HepG2 (cell line): Measurements from ENCODE around the gene GALNT10. TPM values are rescaled to one million over a fixed set of nuclear protein-coding genes. Genes with fewer than 3 reads are reported as not detected.

ENCODE experiments used
- ATAC-seq: fragments of 200-7000 bp; cut with Tn5 transposase; 3 replicates; pipeline ENCODE4 v1.9.1; 2020; ENCODE audit warnings: mild to moderate bottlenecking, moderate library complexity
- BruUV-seq: library from RNA; stranded (reverse); fragments of 400-500 nt; replicated peaks from 2 replicates; lab custom pipeline; 2021; lab: Mats Ljungman, UMichigan
- CTCF ChIA-PET: fragments of 300-600 bp; formaldehyde crosslinking; extraction: SDS; loops from one replicate; lab custom pipeline; 2021; ENCODE audit warnings: low total read pairs, inconsistent platforms, low intra/inter-chr PET ratio; lab: Yijun Ruan, JAX
- POLR2A ChIA-PET: fragments of 350-600 bp; sonication (Branson Sonifier 250); formaldehyde crosslinking; loops from one replicate; lab custom pipeline; 2020; ENCODE audit warnings: antibody characterized with exemption, inconsistent platforms; lab: Yijun Ruan, JAX
- DNase-seq: peaks from one replicate; pipeline ENCODE4 v3.0.0-alpha.2; 2015; ENCODE audit warnings: low spot score
- FAIRE-seq: peaks from 3 replicates; lab custom pipeline; 2011; peaks lifted over from hg19 to GRCh38; lab: Jason Lieb, UNC
- H2AFZ ChIP-seq: one replicate; pipeline ENCODE4 v1.6.1; 2011; ENCODE audit warnings: low read length, inconsistent platforms
- H3K27ac ChIP-seq: fragments of 300-600 bp; 3 replicates; pipeline ENCODE4 v1.8.0; 2011; ENCODE audit warnings: mixed run types, mild to moderate bottlenecking, mixed read lengths, low read length, inconsistent platforms; ENCODE audit not compliant: insufficient read depth; ENCODE audit errors: extremely low read length
- H3K27me3 ChIP-seq, 2 experiments: fragments of 200-600 bp in 1 of 2; 2 replicates in 1 of 2; 3 replicates in 1 of 2; pipeline versions ENCODE4 v1.6.0 to v1.8.0; 2011; ENCODE audit warnings: low read length in 2 of 2, mild to moderate bottlenecking in 2 of 2, moderate library complexity in 2 of 2, inconsistent platforms in 1 of 2; ENCODE audit not compliant: insufficient read depth in 2 of 2, control insufficient read depth in 1 of 2
- H3K36me3 ChIP-seq, 2 experiments: fragments of 200-600 bp in 1 of 2; replicated peaks in 1 of 2; 2 replicates in 1 of 2; 3 replicates in 1 of 2; pipeline versions ENCODE4 v1.5.1 to v1.8.0; 2011; ENCODE audit warnings: low read length in 2 of 2, inconsistent platforms in 1 of 2; ENCODE audit not compliant: insufficient read depth in 2 of 2, control insufficient read depth in 1 of 2
- H3K4me1 ChIP-seq: 2 replicates; pipeline ENCODE4 v1.5.1; 2012; ENCODE audit warnings: low read length, inconsistent platforms; ENCODE audit not compliant: insufficient read depth
- H3K4me2 ChIP-seq: 2 replicates; pipeline ENCODE4 v1.6.0; 2011; ENCODE audit warnings: low read depth, low read length, inconsistent platforms
- H3K4me3 ChIP-seq, 3 experiments: fragments of 200-600 bp in 1 of 3; sonication (generic), shearing (Covaris generic) in 1 of 3; replicated peaks in 1 of 3; 2 replicates each; pipeline ENCODE4 v1.5.1; 2011 to 2016; ENCODE audit warnings: low read length in 3 of 3, inconsistent platforms in 2 of 3, low read depth in 2 of 3, mild to moderate bottlenecking in 2 of 3, control low read depth in 1 of 3, mixed read lengths in 1 of 3; ENCODE audit not compliant: insufficient read depth in 1 of 3
- H3K79me2 ChIP-seq: one replicate; pipeline ENCODE4 v1.6.1; 2011; ENCODE audit warnings: low read length, inconsistent platforms; ENCODE audit not compliant: insufficient read depth
- H3K9ac ChIP-seq: 2 replicates; pipeline ENCODE4 v1.6.0; 2011; ENCODE audit warnings: mild to moderate bottlenecking, low read depth, low read length, inconsistent platforms; ENCODE audit not compliant: insufficient read depth
- H3K9me3 ChIP-seq: 2 replicates; pipeline ENCODE4 v1.5.1; 2012; ENCODE audit warnings: mild to moderate bottlenecking, low read length
- H4K20me1 ChIP-seq: 2 replicates; pipeline ENCODE4 v1.6.0; 2011; ENCODE audit warnings: inconsistent platforms, mild to moderate bottlenecking, low read length, moderate library complexity; ENCODE audit not compliant: insufficient read depth
- ATF1 ChIP-seq: IDR thresholded peaks from 2 replicates; pipeline ENCODE4 v1.6.1; 2016; ENCODE audit warnings: mild to moderate bottlenecking, control low read depth
- BRD4 ChIP-seq: sonication (generic); formaldehyde crosslinking; IDR thresholded peaks from 2 replicates; pipeline ENCODE4 v1.4.0; 2020; ENCODE audit warnings: missing genetic modification reagents
- CHD4 ChIP-seq: fragments of 200-600 bp; sonication (generic); IDR thresholded peaks from 2 replicates; pipeline ENCODE4 v1.7.0; 2017; ENCODE audit warnings: mild to moderate bottlenecking, low read length, borderline replicate concordance
- HNRNPL ChIP-seq: fragments of 200-400 bp; formaldehyde crosslinking; IDR thresholded peaks from 2 replicates; pipeline ENCODE4 v1.6.1; 2017; ENCODE audit warnings: mild to moderate bottlenecking, low read depth, low read length
- NCOA1 ChIP-seq: sonication (generic); formaldehyde crosslinking; IDR thresholded peaks from 2 replicates; pipeline ENCODE4 v1.9.0; 2021; ENCODE audit warnings: missing genetic modification reagents
- PAX8 ChIP-seq: sonication (generic); formaldehyde crosslinking; IDR thresholded peaks from 2 replicates; pipeline ENCODE4 v1.8.0; 2022; ENCODE audit warnings: mild to moderate bottlenecking, missing genetic modification reagents, borderline replicate concordance
- PREB ChIP-seq: sonication (generic); formaldehyde crosslinking; IDR thresholded peaks from 2 replicates; pipeline ENCODE4 v1.4.0; 2020; ENCODE audit warnings: missing genetic modification reagents
- SALL2 ChIP-seq: sonication (generic); formaldehyde crosslinking; IDR thresholded peaks from 2 replicates; pipeline ENCODE4 v1.8.1; 2023; ENCODE audit warnings: mild to moderate bottlenecking, missing genetic modification reagents, inconsistent platforms
- TCF7 ChIP-seq: sonication (generic); IDR thresholded peaks from 2 replicates; pipeline ENCODE4 v1.6.1; 2016; ENCODE audit warnings: antibody characterized with exemption, low read depth
- ZNF232 ChIP-seq: sonication (generic); formaldehyde crosslinking; IDR thresholded peaks from 2 replicates; pipeline ENCODE4 v1.4.0; 2020; ENCODE audit warnings: missing genetic modification reagents, borderline replicate concordance
- ZNF569 ChIP-seq: sonication (generic); formaldehyde crosslinking; IDR thresholded peaks from 2 replicates; pipeline ENCODE4 v1.5.0; 2020; ENCODE audit warnings: mild to moderate bottlenecking, missing genetic modification reagents, moderate library complexity, borderline replicate concordance
- WGBS: methylation state at CpG from one replicate; pipeline ENCODE4 v1.1.6; 2017; ENCODE audit warnings: low lambda C conversion rate; 5-methylcytosine and 5-hydroxymethylcytosine counted together
- in situ Hi-C: cut with HindIII; loops from 2 replicates; pipeline ENCODE4 v1.10.0; 2017; ENCODE audit warnings: low pct_unique_long_range_greater_than_20kb; ENCODE audit not compliant: extremely low pct_ligation_motif_present
- intact Hi-C: fragments of 100-400 bp; cut with micrococcal nuclease; formaldehyde crosslinking; loops from one replicate; pipeline ENCODE4 v1.10.0; 2022; ENCODE audit not compliant: unreplicated experiment
- polyA plus RNA-seq, 8 experiments: library from polyadenylated mRNA; depleted of rRNA in 3 of 8; stranded (reverse) in 7 of 8; unstranded in 1 of 8; fragments of >200 nt; fragmentation: Illumina TruSeq in 4 of 8; extraction: Trizol in 4 of 8; gene quantifications; 2 replicates each; pipeline versions ENCODE4 v1.2.1 to v1.2.3, GENCODE V29; 2011 to 2016; ENCODE audit warnings: low read depth in 4 of 8, missing spikeins in 1 of 8, mixed read lengths in 1 of 8; ENCODE audit not compliant: insufficient read depth in 1 of 8
- total RNA-seq, 5 experiments: library from RNA; depleted of rRNA; stranded (reverse); fragments of >200 nt; fragmentation: Illumina TruSeq; extraction: Trizol; gene quantifications; 2 replicates each; pipeline ENCODE4 v1.2.3, GENCODE V29; 2016; ENCODE audit warnings: low read depth in 1 of 5

Gene GALNT10
- total and polyA plus RNA-seq, 2 of the 13 experiments (the other 11 are each of a cell fraction or from before 2014, with no cell fraction given) = 8.1 to 11.2 TPM

GRCh38 chr5:154141745-154142221 is 48.8 kb upstream of the GALNT10 start (continued):
- TF ChIP-seq PAX8 (CRISPR knock-in tag) (no peak), BRD4 (CRISPR knock-in tag) (no peak), TCF7 (no peak), ATF1 (CRISPR knock-in tag) (no peak), HNRNPL (no peak), PREB (CRISPR knock-in tag) (no peak)
- TF ChIP-seq, all 625 proteins: peak for 0

GRCh38 chr5:154143211-154143641 is 47.3 kb upstream of the GALNT10 start:
- Histone ChIP-seq H3K9ac (no peak overlapping the region), H3K79me2 (no peaks in the 10 kb centered on the region), H3K4me1 (no peaks in the 10 kb centered on the region), H3K36me3 (no peaks in the 10 kb centered on the region), H3K27me3 (peaks cover 0 to 3% of the 10 kb centered on the region in 2 experiments; a peak in 2 of 5 replicates), H4K20me1 (no peaks in the 10 kb centered on the region)
- POLR2A ChIA-PET = no interaction called here
- in situ Hi-C loops (no loop called here), intact Hi-C loops (no loop called here)
- 15% methylated on average over 6 of the region's 6 CpGs for WGBS
- no TSS peak for BruUV-seq
- TF ChIP-seq SALL2 (CRISPR knock-in tag) = no peak
- no peak for TF ChIP-seq NCOA1 (CRISPR knock-in tag)
- no peak for TF ChIP-seq ZNF569 (CRISPR knock-in tag)
- TF ChIP-seq CHD4 = no peak
- TF ChIP-seq ZNF232 (CRISPR knock-in tag) = no peak
- TF ChIP-seq, all 625 proteins: peak for 0
- H3K4me3 ChIP-seq = no peak overlapping the region
- H3K9me3 ChIP-seq = no peaks in the 10 kb centered on the region
- ATAC-seq (no peak), DNase-seq (no peak), FAIRE-seq (no peak)
- H2AFZ ChIP-seq = no peak overlapping the region
- CTCF ChIA-PET = no interaction called here
- H3K27ac ChIP-seq = no peak overlapping the region
- H3K4me2 ChIP-seq = no peak overlapping the region
